ENCODE results near the gene PRDX4.

The PRDX4 gene

DNA sequence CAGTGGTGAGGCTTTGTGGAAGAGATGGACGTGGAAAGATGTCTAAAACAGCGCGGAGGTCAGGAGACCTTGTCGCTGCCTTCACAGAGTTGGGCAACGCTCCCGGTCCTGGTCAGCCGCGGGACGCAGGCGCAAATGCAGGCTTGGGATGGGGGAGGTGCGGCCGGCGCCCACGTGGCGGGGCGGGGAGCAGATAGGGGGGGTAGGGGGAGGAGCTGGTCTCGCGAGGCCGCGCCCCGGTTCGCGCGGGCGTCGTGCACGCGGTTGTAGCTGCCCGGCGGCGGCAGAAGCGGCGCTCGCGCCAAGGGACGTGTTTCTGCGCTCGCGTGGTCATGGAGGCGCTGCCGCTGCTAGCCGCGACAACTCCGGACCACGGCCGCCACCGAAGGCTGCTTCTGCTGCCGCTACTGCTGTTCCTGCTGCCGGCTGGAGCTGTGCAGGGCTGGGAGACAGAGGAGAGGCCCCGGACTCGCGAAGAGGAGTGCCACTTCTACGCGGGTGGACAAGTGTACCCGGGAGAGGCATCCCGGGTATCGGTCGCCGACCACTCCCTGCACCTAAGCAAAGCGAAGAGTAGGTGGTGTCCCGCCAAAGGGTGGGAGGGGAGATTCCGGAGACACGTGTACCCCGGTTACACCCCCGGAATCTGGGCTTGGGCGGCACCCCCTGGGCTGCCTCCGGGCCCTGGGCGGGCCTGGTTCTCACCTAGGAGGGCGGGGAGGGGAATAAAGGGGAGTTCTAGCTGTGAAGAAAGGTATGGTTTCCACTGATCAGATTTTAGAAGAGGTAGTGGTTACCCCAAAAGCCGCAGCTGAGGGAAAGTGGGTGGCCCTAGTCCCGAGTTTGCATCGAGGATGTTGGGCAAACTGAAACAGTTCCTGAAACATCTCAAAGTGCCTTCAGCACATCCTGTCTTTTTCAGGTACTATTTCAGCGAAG is at the start of gene PRDX4:
PRDX4 (plus strand) TSS at position 255 of the 939 bp plus-strand sequence; CDS start at position 333, 78 bp downstream.
- TF ChIP-seq, protein P1, sequence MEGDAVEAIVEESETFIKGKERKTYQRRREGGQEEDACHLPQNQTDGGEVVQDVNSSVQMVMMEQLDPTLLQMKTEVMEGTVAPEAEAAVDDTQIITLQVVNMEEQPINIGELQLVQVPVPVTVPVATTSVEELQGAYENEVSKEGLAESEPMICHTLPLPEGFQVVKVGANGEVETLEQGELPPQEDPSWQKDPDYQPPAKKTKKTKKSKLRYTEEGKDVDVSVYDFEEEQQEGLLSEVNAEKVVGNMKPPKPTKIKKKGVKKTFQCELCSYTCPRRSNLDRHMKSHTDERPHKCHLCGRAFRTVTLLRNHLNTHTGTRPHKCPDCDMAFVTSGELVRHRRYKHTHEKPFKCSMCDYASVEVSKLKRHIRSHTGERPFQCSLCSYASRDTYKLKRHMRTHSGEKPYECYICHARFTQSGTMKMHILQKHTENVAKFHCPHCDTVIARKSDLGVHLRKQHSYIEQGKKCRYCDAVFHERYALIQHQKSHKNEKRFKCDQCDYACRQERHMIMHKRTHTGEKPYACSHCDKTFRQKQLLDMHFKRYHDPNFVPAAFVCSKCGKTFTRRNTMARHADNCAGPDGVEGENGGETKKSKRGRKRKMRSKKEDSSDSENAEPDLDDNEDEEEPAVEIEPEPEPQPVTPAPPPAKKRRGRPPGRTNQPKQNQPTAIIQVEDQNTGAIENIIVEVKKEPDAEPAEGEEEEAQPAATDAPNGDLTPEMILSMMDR (IDR thresholded peaks at IDR 0.05; ENCODE audit: insufficient read depth, low read depth, low read length, missing control alignments): no peak

GRCh38 chrX:23621621-23622265 is 45.5 kb upstream of the PRDX4 start:
- DNase-seq (ENCODE audit: low read depth): no peak
- no peak overlapping the region for H3K4me3 ChIP-seq (ENCODE audit: low read depth, low read length)
- TF ChIP-seq, protein P1 (IDR thresholded peaks at IDR 0.05; ENCODE audit: insufficient read depth, low read depth, low read length, missing control alignments): no peak

More for the DNA sequence above, at the start of gene PRDX4:
- H3K4me3 ChIP-seq (ENCODE audit: low read depth, low read length): peak within 1 kb of the TSS; percentile 71
- DNase-seq (ENCODE audit: low read depth): peak; percentile 93

DNA sequence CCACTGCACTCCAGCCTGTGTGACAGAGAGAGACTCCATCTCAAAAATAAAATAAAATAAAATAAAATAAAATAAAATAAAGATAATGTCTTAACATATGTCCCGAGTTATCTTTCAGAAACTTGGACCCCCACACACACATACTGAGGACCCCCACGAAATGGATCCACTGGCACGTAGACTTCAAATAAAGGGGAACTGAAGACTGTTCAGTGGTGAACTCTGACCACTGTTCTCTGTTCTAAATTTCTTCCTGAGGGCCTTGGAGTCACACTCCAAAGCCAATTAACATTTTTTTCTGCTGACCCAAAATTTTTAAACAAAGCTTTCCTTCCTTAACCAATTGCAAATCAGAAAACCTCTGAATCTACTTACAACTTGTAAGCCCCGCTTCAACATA is 43.5 kb upstream of the PRDX4 start:
- DNase-seq (ENCODE audit: low read depth): no peak
- TF ChIP-seq, protein P1 (IDR thresholded peaks at IDR 0.05; ENCODE audit: insufficient read depth, low read depth, low read length, missing control alignments): no peak
- no peak overlapping the region for H3K4me3 ChIP-seq (ENCODE audit: low read depth, low read length)

GRCh38 chrX:23626651-23627050 is 40.6 kb upstream of the PRDX4 start:
- TF ChIP-seq, protein P1 (IDR thresholded peaks at IDR 0.05; ENCODE audit: insufficient read depth, low read depth, low read length, missing control alignments): no peak
- no peak overlapping the region for H3K4me3 ChIP-seq (ENCODE audit: low read depth, low read length)
- DNase-seq (ENCODE audit: low read depth): no peak

GRCh38 chrX:23628131-23628530 is 39.2 kb upstream of the PRDX4 start:
- no peak overlapping the region for H3K4me3 ChIP-seq (ENCODE audit: low read depth, low read length)
- DNase-seq (ENCODE audit: low read depth): no peak
- TF ChIP-seq, protein P1 (IDR thresholded peaks at IDR 0.05; ENCODE audit: insufficient read depth, low read depth, low read length, missing control alignments): no peak

- H3K4me3 ChIP-seq (ENCODE audit: low read depth, low read length): no peak overlapping the region
- DNase-seq (ENCODE audit: low read depth): no peak
- TF ChIP-seq, protein P1 (IDR thresholded peaks at IDR 0.05; ENCODE audit: insufficient read depth, low read depth, low read length, missing control alignments): no peak
Measured at GRCh38 chrX:23631136-23631535, 36.2 kb upstream of the PRDX4 start.

Measured in GM12865 (cell line).